SK-N-SH treated with all-trans-retinoic acid at 6 μM for 48 hours (cell line): ENCODE results near the gene TEAD3.

Source experiments
- ATAC-seq: fragments of 200-7000 bp; cut with Tn5 transposase; 3 replicates; pipeline ENCODE4 v1.9.1; 2020; ENCODE audit warnings: mild to moderate bottlenecking, moderate library complexity
- ARNTL ChIP-seq: fragments of 450-650 bp; formaldehyde crosslinking; IDR thresholded peaks from 2 replicates; pipeline ENCODE4 v1.5.0; 2020; ENCODE audit warnings: low read depth, mild to moderate bottlenecking, moderate library complexity, borderline replicate concordance
- BACH2 ChIP-seq: fragments of 250-450 bp; sonication (Bioruptor Pico); IDR thresholded peaks from 2 replicates; pipeline ENCODE4 v1.9.0; 2021; ENCODE audit warnings: mild to moderate bottlenecking, borderline replicate concordance
- CREB5 ChIP-seq: fragments of 250-450 bp; sonication (Bioruptor Pico); IDR thresholded peaks from 2 replicates; pipeline ENCODE4 v1.5.1; 2020; ENCODE audit warnings: low read depth, mild to moderate bottlenecking, moderate library complexity
- CSDC2 ChIP-seq: fragments of 250-450 bp; sonication (Bioruptor Pico); IDR thresholded peaks from 2 replicates; pipeline ENCODE4 v1.5.0; 2020; ENCODE audit warnings: mild to moderate bottlenecking, moderate library complexity
- CSRNP3 ChIP-seq: fragments of 250-450 bp; sonication (Bioruptor Pico); IDR thresholded peaks from 2 replicates; pipeline ENCODE4 v1.5.1; 2021; ENCODE audit warnings: mild to moderate bottlenecking, moderate library complexity
- ESRRG ChIP-seq: fragments of 250-450 bp; sonication (Bioruptor Pico); IDR thresholded peaks from 2 replicates; pipeline ENCODE4 v1.6.1; 2021; ENCODE audit warnings: mild to moderate bottlenecking
- ISL1 ChIP-seq: fragments of 250-450 bp; sonication (Bioruptor Pico); IDR thresholded peaks from 2 replicates; pipeline ENCODE4 v2.1.2; 2022; ENCODE audit warnings: mild to moderate bottlenecking, moderate library complexity
- OSR1 ChIP-seq: fragments of 250-450 bp; sonication (Bioruptor Pico); IDR thresholded peaks from 2 replicates; pipeline ENCODE4 v1.8.0; 2022; ENCODE audit warnings: moderate library complexity, mild to moderate bottlenecking, inconsistent platforms
- PATZ1 ChIP-seq: fragments of 250-450 bp; sonication (Bioruptor Pico); IDR thresholded peaks from 2 replicates; pipeline ENCODE4 v1.8.0; 2020; ENCODE audit warnings: mild to moderate bottlenecking, moderate library complexity, borderline replicate concordance
- POU6F1 ChIP-seq: fragments of 250-450 bp; sonication (Bioruptor Pico); IDR thresholded peaks from 2 replicates; pipeline ENCODE4 v1.8.0; 2021; ENCODE audit warnings: low read depth, mild to moderate bottlenecking, moderate library complexity, borderline replicate concordance
- PPARA ChIP-seq: fragments of 250-450 bp; sonication (Bioruptor Pico); IDR thresholded peaks from 2 replicates; pipeline ENCODE4 v1.5.0; 2020; ENCODE audit warnings: mild to moderate bottlenecking, borderline replicate concordance
- RARB ChIP-seq: fragments of 250-450 bp; sonication (Bioruptor Pico); IDR thresholded peaks from 2 replicates; pipeline ENCODE4 v1.8.0; 2021; ENCODE audit warnings: mild to moderate bottlenecking, moderate library complexity
- SNAI2 ChIP-seq: fragments of 250-450 bp; sonication (Bioruptor Pico); IDR thresholded peaks from 2 replicates; pipeline ENCODE4 v1.5.0; 2020; ENCODE audit warnings: mild to moderate bottlenecking, moderate library complexity
- TCF4 ChIP-seq: fragments of 250-450 bp; sonication (Bioruptor Pico); IDR thresholded peaks from 2 replicates; pipeline ENCODE4 v1.8.0; 2021; ENCODE audit warnings: mild to moderate bottlenecking, moderate library complexity, borderline replicate concordance
- TOX ChIP-seq: fragments of 250-450 bp; sonication (Bioruptor Pico); IDR thresholded peaks from 2 replicates; pipeline ENCODE4 v1.8.0; 2021; ENCODE audit warnings: mild to moderate bottlenecking, moderate library complexity, borderline replicate concordance
- ZC3H10 ChIP-seq: fragments of 250-450 bp; sonication (Bioruptor Pico); IDR thresholded peaks from 2 replicates; pipeline ENCODE4 v1.5.1; 2021; ENCODE audit warnings: mild to moderate bottlenecking, moderate library complexity
- ZFP3 ChIP-seq: fragments of 250-450 bp; sonication (Bioruptor Pico); IDR thresholded peaks from 2 replicates; pipeline ENCODE4 v1.5.0; 2020; ENCODE audit warnings: mild to moderate bottlenecking, moderate library complexity
- ZFP30 ChIP-seq: fragments of 450-650 bp; formaldehyde crosslinking; IDR thresholded peaks from 2 replicates; pipeline ENCODE4 v1.5.0; 2022; ENCODE audit warnings: mild to moderate bottlenecking, moderate library complexity
- ZNF565 ChIP-seq: fragments of 450-650 bp; formaldehyde crosslinking; conservative IDR thresholded peaks from 2 replicates; pipeline ENCODE4 v1.5.0; 2020; ENCODE audit warnings: low read depth, mild to moderate bottlenecking, moderate library complexity
- ZNF70 ChIP-seq: fragments of 450-650 bp; formaldehyde crosslinking; IDR thresholded peaks from 2 replicates; pipeline ENCODE4 v1.5.0; 2020; ENCODE audit warnings: mild to moderate bottlenecking, moderate library complexity
- ZNF8 ChIP-seq: fragments of 450-650 bp; formaldehyde crosslinking; IDR thresholded peaks from 2 replicates; pipeline ENCODE4 v1.5.0; 2020; ENCODE audit warnings: mild to moderate bottlenecking, moderate library complexity
- TF ChIP-seq, protein P1 (sequence below): fragments of 250-450 bp; sonication (Bioruptor Pico); IDR thresholded peaks from 2 replicates; pipeline ENCODE4 v1.5.0; 2020; ENCODE audit warnings: mild to moderate bottlenecking, moderate library complexity

The TEAD3 gene

DNA sequence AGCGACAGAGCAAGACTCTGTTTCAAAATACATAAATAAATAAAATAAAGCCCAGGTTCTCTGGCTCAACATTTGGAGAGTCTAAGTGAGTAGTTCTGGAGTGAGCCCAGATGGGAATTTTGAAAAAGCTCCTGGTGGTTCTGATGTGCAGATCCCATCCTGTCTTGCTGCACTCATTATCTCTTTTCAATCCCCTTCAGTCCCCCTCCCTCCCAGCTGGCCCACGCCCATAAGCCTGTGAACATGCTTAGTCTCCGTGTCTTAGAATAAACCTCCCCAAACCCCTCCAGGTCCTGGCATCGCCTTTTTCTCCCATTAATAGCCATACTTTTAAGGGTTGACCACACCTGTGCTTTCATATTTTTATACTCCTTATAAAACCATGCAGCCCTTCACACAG lies 35.2 kb upstream of the TEAD3 start:
- TF ChIP-seq ZC3H10 (CRISPR knock-in tag), result no peak
- no peak for TF ChIP-seq OSR1 (CRISPR knock-in tag)
- TF ChIP-seq CSDC2, result no peak
- no peak for TF ChIP-seq ZNF70 (CRISPR knock-in tag)
- TF ChIP-seq ZNF565, result no peak
- no peak for TF ChIP-seq ZFP3 (CRISPR knock-in tag)
- no peak for TF ChIP-seq RARB (CRISPR knock-in tag)
- TF ChIP-seq SNAI2 (CRISPR knock-in tag), result no peak
- TF ChIP-seq ISL1 (CRISPR knock-in tag), result no peak
- TF ChIP-seq CSRNP3 (CRISPR knock-in tag), result no peak
- TF ChIP-seq PPARA (CRISPR knock-in tag), result no peak
- TF ChIP-seq ZFP30 (CRISPR knock-in tag), result no peak
- no peak for ATAC-seq

- ATAC-seq, result no peak
- TF ChIP-seq, protein P1, sequence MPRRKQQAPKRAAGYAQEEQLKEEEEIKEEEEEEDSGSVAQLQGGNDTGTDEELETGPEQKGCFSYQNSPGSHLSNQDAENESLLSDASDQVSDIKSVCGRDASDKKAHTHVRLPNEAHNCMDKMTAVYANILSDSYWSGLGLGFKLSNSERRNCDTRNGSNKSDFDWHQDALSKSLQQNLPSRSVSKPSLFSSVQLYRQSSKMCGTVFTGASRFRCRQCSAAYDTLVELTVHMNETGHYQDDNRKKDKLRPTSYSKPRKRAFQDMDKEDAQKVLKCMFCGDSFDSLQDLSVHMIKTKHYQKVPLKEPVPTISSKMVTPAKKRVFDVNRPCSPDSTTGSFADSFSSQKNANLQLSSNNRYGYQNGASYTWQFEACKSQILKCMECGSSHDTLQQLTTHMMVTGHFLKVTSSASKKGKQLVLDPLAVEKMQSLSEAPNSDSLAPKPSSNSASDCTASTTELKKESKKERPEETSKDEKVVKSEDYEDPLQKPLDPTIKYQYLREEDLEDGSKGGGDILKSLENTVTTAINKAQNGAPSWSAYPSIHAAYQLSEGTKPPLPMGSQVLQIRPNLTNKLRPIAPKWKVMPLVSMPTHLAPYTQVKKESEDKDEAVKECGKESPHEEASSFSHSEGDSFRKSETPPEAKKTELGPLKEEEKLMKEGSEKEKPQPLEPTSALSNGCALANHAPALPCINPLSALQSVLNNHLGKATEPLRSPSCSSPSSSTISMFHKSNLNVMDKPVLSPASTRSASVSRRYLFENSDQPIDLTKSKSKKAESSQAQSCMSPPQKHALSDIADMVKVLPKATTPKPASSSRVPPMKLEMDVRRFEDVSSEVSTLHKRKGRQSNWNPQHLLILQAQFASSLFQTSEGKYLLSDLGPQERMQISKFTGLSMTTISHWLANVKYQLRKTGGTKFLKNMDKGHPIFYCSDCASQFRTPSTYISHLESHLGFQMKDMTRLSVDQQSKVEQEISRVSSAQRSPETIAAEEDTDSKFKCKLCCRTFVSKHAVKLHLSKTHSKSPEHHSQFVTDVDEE (CRISPR knock-in tag), result no peak
- no peak for TF ChIP-seq ZNF565
- no peak for TF ChIP-seq ZNF8 (CRISPR knock-in tag)
- TF ChIP-seq RARB (CRISPR knock-in tag), result no peak
- TF ChIP-seq PPARA (CRISPR knock-in tag), result no peak
- TF ChIP-seq ARNTL (CRISPR knock-in tag), result no peak
- no peak for TF ChIP-seq ZC3H10 (CRISPR knock-in tag)
- no peak for TF ChIP-seq CSRNP3 (CRISPR knock-in tag)
- TF ChIP-seq BACH2 (CRISPR knock-in tag), result no peak
- TF ChIP-seq ISL1 (CRISPR knock-in tag), result no peak
- TF ChIP-seq ESRRG (CRISPR knock-in tag), result no peak
These were observed 27.6 kb upstream of the TEAD3 start for GRCh38 chr6:35524380-35525020.

DNA sequence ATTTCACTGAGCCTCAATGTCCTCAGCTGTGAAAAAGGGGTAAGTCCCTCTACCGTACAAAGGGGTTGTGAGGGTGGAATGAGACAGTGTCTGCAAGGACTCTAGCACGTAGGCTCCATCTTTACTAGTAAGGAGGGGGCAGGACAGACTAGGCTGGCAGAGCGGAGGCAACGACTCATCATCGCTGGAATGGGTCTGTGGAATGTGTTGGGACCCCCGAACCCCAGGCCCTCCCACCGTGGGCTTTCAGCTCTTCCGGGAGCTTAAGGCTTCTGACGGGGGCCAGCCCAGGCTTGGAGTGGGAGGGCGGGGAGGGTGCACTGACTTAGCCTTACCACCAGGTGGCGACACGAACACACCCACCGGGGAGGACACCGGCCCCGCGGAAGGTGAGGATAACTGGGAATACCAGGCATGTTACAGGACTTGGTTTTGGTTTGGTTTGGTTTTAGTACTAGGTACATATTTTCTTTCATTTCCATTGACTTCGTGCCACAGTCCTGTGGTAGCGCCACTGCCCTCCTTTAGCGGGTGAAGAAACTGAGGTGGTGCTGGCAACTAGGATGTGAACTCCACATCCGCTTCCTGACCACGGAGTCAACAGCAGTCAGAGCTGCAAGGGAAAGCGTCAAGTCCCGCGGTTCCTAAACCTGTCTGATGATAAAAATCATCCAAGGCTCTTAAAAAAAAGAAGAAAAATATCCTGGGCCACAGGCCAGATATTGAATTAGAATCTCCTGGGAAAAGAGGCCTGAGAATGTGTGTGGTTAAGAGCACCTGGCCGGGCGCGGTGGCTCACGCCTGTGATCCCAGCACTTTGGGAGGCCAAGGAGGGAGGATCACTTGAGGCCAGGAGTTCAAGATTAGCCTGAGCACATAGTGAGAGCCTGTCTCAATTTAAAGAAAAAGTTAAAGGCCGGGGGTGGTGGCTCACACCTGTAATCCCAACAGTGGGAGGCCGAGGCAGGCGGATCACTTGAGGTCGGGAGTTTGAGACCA lies 26.1 kb upstream of the TEAD3 start:
- peak; percentile 96 for ATAC-seq
- TF ChIP-seq ZNF70 (CRISPR knock-in tag), result no peak
- TF ChIP-seq OSR1 (CRISPR knock-in tag), result no peak
- no peak for TF ChIP-seq BACH2 (CRISPR knock-in tag)
- no peak for TF ChIP-seq CSDC2
- TF ChIP-seq ZFP30 (CRISPR knock-in tag), result no peak
- TF ChIP-seq TOX, result no peak
- TF ChIP-seq PATZ1 (CRISPR knock-in tag), result no peak
- no peak for TF ChIP-seq ESRRG (CRISPR knock-in tag)
- TF ChIP-seq TCF4 (CRISPR knock-in tag), result no peak
- TF ChIP-seq CSRNP3 (CRISPR knock-in tag), result no peak
- no peak for TF ChIP-seq SNAI2 (CRISPR knock-in tag)
- TF ChIP-seq RARB (CRISPR knock-in tag), result no peak
- no peak for TF ChIP-seq ZFP3 (CRISPR knock-in tag)
- TF ChIP-seq PPARA (CRISPR knock-in tag), result no peak
- TF ChIP-seq POU6F1, result no peak
- no peak for TF ChIP-seq CREB5 (CRISPR knock-in tag)
- no peak for TF ChIP-seq ZNF565
- TF ChIP-seq ZC3H10 (CRISPR knock-in tag), result no peak
